KMS-11 (cell line): ENCODE results near the gene DCST1.

Experiments used
- H2AFZ ChIP-seq: fragments of 200-600 bp; sonication (generic); 2 replicates; pipeline ENCODE4 v1.6.1; 2016; ENCODE audit warnings: antibody characterized with exemption, mixed run types, low read depth
- H3K27ac ChIP-seq: fragments of 200-600 bp; sonication (generic); 2 replicates; pipeline ENCODE4 v1.6.1; 2016; ENCODE audit warnings: mild to moderate bottlenecking, mixed run types
- H3K27me3 ChIP-seq: fragments of 200-600 bp; sonication (generic); 2 replicates; pipeline ENCODE4 v1.6.1; 2017; ENCODE audit warnings: mild to moderate bottlenecking, low read depth, mixed run types, moderate library complexity; ENCODE audit not compliant: insufficient read depth
- H3K36me3 ChIP-seq: fragments of 200-600 bp; sonication (generic); 2 replicates; pipeline ENCODE4 v1.6.1; 2017; ENCODE audit warnings: mild to moderate bottlenecking, mixed run types; ENCODE audit not compliant: insufficient read depth
- H3K4me1 ChIP-seq: fragments of 200-600 bp; sonication (generic); 2 replicates; pipeline ENCODE4 v1.6.1; 2016; ENCODE audit warnings: mild to moderate bottlenecking, low read depth, mixed run types; ENCODE audit not compliant: poor library complexity, severe bottlenecking
- H3K4me2 ChIP-seq: fragments of 200-600 bp; sonication (generic); 2 replicates; pipeline ENCODE4 v1.7.0; 2016; ENCODE audit warnings: mild to moderate bottlenecking, mixed run types
- H3K4me3 ChIP-seq: fragments of 200-600 bp; sonication (generic); IDR thresholded peaks from 2 replicates; pipeline ENCODE4 v1.6.1; 2017; ENCODE audit warnings: low read depth, low read length, mixed read lengths; ENCODE audit not compliant: insufficient read depth
- H3K79me2 ChIP-seq: fragments of 200-600 bp; sonication (generic); 2 replicates; pipeline ENCODE4 v1.6.1; 2016; ENCODE audit warnings: low read depth, mixed run types; ENCODE audit not compliant: insufficient read depth
- H3K9ac ChIP-seq: fragments of 200-600 bp; sonication (generic); 2 replicates; pipeline ENCODE4 v1.6.1; 2016; ENCODE audit warnings: mild to moderate bottlenecking, mixed run types
- H4K20me1 ChIP-seq: fragments of 200-600 bp; sonication (generic); 2 replicates; pipeline ENCODE4 v1.6.1; 2016; ENCODE audit warnings: mild to moderate bottlenecking, mixed run types; ENCODE audit not compliant: insufficient read depth
- TF ChIP-seq, protein P1 (sequence below): fragments of 200-600 bp; sonication (generic); conservative IDR thresholded peaks from 2 replicates; pipeline ENCODE4 v1.6.1; 2017; ENCODE audit warnings: low read depth, mild to moderate bottlenecking, antibody characterized with exemption, low read length, moderate library complexity, mixed read lengths

DCST1 gene

DNA sequence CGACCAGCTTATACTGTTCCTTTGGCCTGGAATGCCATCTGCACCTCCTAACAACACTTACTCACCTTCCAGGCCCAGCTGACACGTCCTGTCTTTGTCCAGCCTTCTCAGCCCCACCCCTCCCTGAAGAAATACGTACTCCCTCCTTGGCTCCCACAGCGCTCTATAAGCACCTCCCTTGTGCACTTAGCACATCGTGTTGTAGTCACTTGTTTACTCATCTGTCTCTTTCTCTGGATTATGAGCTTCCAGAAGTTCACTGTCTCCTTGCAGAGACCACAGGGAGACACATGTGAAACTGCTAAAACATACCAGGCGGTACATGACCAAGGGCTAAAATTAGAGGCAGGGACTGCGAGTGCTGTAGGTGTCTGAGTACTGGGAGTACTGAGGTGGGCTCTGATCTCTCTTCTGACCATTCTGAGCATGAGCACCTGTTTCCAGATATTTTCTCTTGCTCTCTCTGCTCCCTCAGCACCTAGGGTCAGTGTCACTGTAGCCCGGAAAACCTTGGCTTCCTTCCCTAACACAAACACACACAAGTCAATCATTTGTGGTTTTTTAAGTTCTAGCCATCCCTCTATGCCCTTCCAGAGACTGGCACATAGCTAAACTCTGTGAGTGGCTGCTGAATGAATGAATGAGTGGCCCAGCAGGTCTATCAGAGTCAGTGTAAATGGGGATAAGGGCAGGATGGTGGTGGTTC is 5.1 kb downstream of the DCST1 start:
- peaks cover 9% of the 10 kb centered on the region for H3K4me1 ChIP-seq
- H3K27me3 ChIP-seq, result peaks cover 15% of the 10 kb centered on the region; the same call in 1 of the 2 replicates
- no peak overlapping the region for H2AFZ ChIP-seq
- no peak overlapping the region for H3K27ac ChIP-seq
- no peaks in the 10 kb centered on the region for H4K20me1 ChIP-seq
- TF ChIP-seq, protein P1, sequence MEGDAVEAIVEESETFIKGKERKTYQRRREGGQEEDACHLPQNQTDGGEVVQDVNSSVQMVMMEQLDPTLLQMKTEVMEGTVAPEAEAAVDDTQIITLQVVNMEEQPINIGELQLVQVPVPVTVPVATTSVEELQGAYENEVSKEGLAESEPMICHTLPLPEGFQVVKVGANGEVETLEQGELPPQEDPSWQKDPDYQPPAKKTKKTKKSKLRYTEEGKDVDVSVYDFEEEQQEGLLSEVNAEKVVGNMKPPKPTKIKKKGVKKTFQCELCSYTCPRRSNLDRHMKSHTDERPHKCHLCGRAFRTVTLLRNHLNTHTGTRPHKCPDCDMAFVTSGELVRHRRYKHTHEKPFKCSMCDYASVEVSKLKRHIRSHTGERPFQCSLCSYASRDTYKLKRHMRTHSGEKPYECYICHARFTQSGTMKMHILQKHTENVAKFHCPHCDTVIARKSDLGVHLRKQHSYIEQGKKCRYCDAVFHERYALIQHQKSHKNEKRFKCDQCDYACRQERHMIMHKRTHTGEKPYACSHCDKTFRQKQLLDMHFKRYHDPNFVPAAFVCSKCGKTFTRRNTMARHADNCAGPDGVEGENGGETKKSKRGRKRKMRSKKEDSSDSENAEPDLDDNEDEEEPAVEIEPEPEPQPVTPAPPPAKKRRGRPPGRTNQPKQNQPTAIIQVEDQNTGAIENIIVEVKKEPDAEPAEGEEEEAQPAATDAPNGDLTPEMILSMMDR, result no peak
- H3K79me2 ChIP-seq, result no peaks in the 10 kb centered on the region
- H3K4me3 ChIP-seq, result no peak overlapping the region
- H3K36me3 ChIP-seq, result no peaks in the 10 kb centered on the region
- H3K9ac ChIP-seq, result no peak overlapping the region
- H3K4me2 ChIP-seq, result no peak overlapping the region

DNA sequence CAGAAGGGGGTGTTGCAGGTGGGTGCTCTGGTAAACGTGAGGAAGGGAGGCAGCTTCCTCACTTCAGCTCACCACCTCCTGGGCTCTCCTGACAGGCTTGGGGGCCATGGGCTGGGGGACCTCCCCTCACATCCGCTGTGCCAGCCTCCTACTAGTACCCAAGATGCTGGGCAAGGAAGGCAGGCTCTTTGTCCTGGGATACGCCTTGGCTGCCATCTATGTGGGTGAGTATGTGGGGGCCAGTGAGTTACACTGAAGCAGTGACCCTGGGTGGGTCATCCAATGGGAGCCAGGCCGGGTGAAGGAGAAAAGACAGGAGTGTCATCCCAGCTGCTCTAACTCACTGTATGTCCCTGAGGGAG is 5.7 kb downstream of the DCST1 start:
- H3K36me3 ChIP-seq, result no peaks in the 10 kb centered on the region
- H2AFZ ChIP-seq, result no peak overlapping the region
- no peak overlapping the region for H3K4me2 ChIP-seq
- no peaks in the 10 kb centered on the region for H4K20me1 ChIP-seq
- H3K4me1 ChIP-seq, result peaks cover 12% of the 10 kb centered on the region
- no peak overlapping the region for H3K27ac ChIP-seq
- H3K79me2 ChIP-seq, result no peaks in the 10 kb centered on the region
- H3K9ac ChIP-seq, result no peak overlapping the region
- H3K27me3 ChIP-seq, result peaks cover 12% of the 10 kb centered on the region; the same call in 1 of the 2 replicates
- H3K4me3 ChIP-seq, result no peak overlapping the region
- TF ChIP-seq, protein P1, result no peak

DNA sequence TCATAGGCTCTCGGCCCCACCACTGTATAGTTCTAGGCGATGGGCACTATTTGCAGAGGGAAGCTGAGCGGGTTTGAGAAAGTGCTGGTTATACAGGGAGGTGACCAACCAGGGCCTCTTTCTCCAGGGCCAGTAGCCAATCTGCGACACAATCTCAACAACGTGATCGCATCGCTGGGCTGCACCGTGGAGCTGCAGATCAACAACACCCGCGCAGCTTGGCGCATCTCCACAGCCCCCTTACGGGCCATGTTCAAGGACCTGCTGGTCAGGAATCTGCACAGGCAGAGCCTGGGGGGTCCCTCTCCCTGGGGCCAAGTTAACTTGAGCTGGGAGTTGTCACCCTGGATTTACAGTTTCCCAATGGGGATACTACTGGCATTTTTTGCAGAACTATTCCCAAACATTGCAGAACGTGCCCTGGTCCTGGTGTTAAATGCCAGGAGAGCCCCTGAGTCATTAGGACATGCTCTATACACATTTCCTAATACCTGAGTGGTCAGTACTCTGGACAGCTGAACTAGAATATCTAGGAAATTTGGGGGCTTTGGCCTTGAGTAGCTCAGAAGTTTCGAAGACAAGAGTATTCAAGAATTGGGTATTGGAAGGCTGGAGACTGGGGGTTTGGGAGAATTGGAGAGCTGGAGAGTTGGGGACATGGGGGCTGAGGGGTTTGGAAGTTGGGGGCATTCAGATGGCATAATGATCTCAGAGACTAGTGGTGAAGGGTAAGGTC is 6.9 kb downstream of the DCST1 start:
- no peaks in the 10 kb centered on the region for H3K36me3 ChIP-seq
- H3K9ac ChIP-seq, result no peak overlapping the region
- H3K4me2 ChIP-seq, result no peak overlapping the region
- no peaks in the 10 kb centered on the region for H4K20me1 ChIP-seq
- H3K27me3 ChIP-seq, result peaks cover 5% of the 10 kb centered on the region; the same call in 1 of the 2 replicates
- TF ChIP-seq, protein P1, result no peak
- peaks cover 24% of the 10 kb centered on the region for H3K4me1 ChIP-seq
- H3K79me2 ChIP-seq, result no peaks in the 10 kb centered on the region
- H3K27ac ChIP-seq, result no peak overlapping the region
- no peak overlapping the region for H2AFZ ChIP-seq
- H3K4me3 ChIP-seq, result no peak overlapping the region

DNA sequence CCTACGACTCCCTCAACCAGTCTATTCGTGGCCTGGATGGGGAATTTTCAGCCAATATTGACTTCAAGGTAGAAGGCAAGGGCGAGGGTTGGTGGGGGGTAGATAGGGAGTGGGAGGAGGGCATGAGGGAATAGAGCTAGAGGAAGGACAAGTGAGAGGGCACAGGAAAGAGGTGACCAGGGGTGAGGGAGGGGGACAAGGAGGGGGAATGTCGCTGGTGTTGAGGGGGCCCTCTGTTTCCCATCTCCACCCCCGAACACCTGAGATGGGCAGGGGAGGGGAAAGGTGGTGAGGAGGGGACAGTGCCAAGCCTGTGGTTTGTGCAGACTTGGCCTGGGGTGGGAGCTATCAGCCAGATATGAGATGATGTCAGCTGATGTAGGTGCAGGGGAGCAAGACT is 9.2 kb downstream of the DCST1 start:
- Histone ChIP-seq H3K9ac (no peak overlapping the region), H3K79me2 (no peaks in the 10 kb centered on the region), H3K36me3 (no peaks in the 10 kb centered on the region), H3K27me3 (peaks cover 5% of the 10 kb centered on the region; the same call in 1 of the 2 replicates), H3K4me2 (no peak overlapping the region), H3K4me3 (no peak overlapping the region), H2AFZ (no peak overlapping the region), H3K27ac (no peak overlapping the region), H3K4me1 (peaks cover 36% of the 10 kb centered on the region), H4K20me1 (no peaks in the 10 kb centered on the region)
- TF ChIP-seq, protein P1, result no peak
